Panc1 (cell line): ENCODE measurements around the gene IQCH.

ENCODE experiments used
- CTCF ChIP-seq: fragments of 450-650 bp; IDR thresholded peaks from 2 replicates; pipeline ENCODE4 v1.5.1; 2017; ENCODE audit warnings: mild to moderate bottlenecking
- POLR2AphosphoS5 ChIP-seq: IDR thresholded peaks from 2 replicates; pipeline ENCODE4 v1.6.1; 2012; ENCODE audit warnings: mild to moderate bottlenecking, low read depth, low read length, moderate library complexity
- REST ChIP-seq, 2 experiments: IDR thresholded peaks; 2 replicates each; pipeline ENCODE4 v1.6.1; 2011 to 2012; ENCODE audit warnings: low read depth in 2 of 2, control low read depth in 1 of 2, low read length in 1 of 2, mild to moderate bottlenecking in 1 of 2, moderate library complexity in 1 of 2; ENCODE audit not compliant: insufficient read depth in 1 of 2
- SIN3A ChIP-seq: IDR thresholded peaks from 2 replicates; pipeline ENCODE4 v1.6.1; 2012; ENCODE audit warnings: low read depth, mild to moderate bottlenecking, low read length, moderate library complexity, borderline replicate concordance; ENCODE audit not compliant: insufficient read depth

GRCh38 chr15:67358391-67358790, 103.8 kb downstream of the IQCH start:
- TF ChIP-seq POLR2AphosphoS5 (no peak), CTCF (no peak), REST (IDR thresholded peaks at IDR 0.05; ENCODE audit: insufficient read depth in 1 of 2, low read depth in 2 of 2, low read length in 1 of 2) (no peak), SIN3A (no peak)
